ENCODE results near the gene FREM3. TPM values are rescaled to one million over a fixed set of nuclear protein-coding genes. Genes with fewer than 3 reads are reported as not detected.

Gene FREM3
- total and polyA plus RNA-seq, 2 of the 8 experiments (the other 6 are each of a cell fraction or from before 2014, with no cell fraction given) = 0.03 to 0.11 TPM

DNA sequence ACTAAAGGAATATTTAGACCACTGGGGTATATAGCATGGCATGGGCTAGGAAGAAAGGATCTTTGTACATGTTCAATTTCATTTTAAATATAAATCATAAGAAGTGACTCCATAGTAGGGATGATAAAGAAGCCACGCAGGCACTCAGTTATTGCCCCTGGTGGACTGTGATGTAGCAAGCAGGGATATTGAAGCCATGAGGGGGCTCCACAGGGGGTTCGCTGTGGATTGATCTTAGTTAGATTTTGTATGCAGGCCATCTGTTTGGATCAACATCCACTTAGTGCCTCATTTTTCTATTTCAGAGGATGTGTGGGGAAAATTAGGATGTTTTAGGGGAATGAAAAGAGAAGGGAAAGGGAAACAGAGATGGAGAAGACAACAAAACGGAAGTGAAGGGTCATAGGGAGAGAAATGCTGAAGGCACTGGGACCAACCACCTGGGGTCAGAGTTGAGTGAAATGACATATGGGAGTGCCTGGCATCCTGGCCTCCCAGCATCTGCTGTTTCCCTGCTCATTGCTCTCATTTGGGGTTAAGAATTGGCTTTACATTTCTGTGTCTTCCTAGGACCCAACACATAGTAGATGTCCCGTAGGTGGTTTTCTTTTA lies 11.2 kb upstream of the FREM3 start:
- Histone ChIP-seq H3K14ac (ENCODE audit: insufficient read length) (no peak overlapping the region), H2BK12ac (ENCODE audit: low read depth, low read length) (no peak overlapping the region), H3K79me2 (ENCODE audit: control insufficient read depth in 1 of 2, insufficient read depth in 2 of 2, low read length in 2 of 2) (no peaks in the 10 kb centered on the region), H3K4me3 (ENCODE audit: extremely low read depth in 1 of 4, insufficient read depth in 2 of 4, low read depth in 3 of 4, low read length in 4 of 4) (no peak overlapping the region), H4K5ac (ENCODE audit: insufficient read length, low read depth, low read length) (no peak overlapping the region), H3K36me3 (ENCODE audit: control insufficient read depth in 2 of 4, insufficient read depth in 4 of 4, low read length in 3 of 4) (no peaks in the 10 kb centered on the region), H2BK120ac (replicated peaks; ENCODE audit: low read depth, low read length) (no peak overlapping the region), H2AFZ (ENCODE audit: low read length) (no peak overlapping the region), H3K23ac (ENCODE audit: insufficient read length) (no peak overlapping the region), H4K8ac (ENCODE audit: extremely low read depth, insufficient read depth, low read length) (no peak overlapping the region), H3K79me1 (ENCODE audit: low read depth, low read length) (no peaks in the 10 kb centered on the region), H2BK5ac (ENCODE audit: low read depth, low read length) (no peak overlapping the region), H3K9me3 (ENCODE audit: insufficient read depth in 2 of 2, low read depth in 1 of 2, low read length in 1 of 2) (no peaks in the 10 kb centered on the region), H3K18ac (ENCODE audit: extremely low read depth, low read length) (no peak overlapping the region), H3K56ac (replicated peaks; ENCODE audit: insufficient read length, low read depth, low read length) (no peak overlapping the region), H3K4ac (replicated peaks; ENCODE audit: insufficient read length, low read depth, low read length) (no peak overlapping the region), H4K20me1 (replicated peaks in 1 of 2; ENCODE audit: control insufficient read depth in 1 of 2, insufficient read depth in 2 of 2, low read length in 2 of 2) (no peaks in the 10 kb centered on the region), H3K27ac (ENCODE audit: low read depth, low read length) (no peak overlapping the region), H4K91ac (replicated peaks; ENCODE audit: insufficient read length, low read length) (no peak overlapping the region), H3K4me2 (ENCODE audit: insufficient read depth in 1 of 2, low read depth in 2 of 2, low read length in 2 of 2) (no peak overlapping the region), H2BK15ac (ENCODE audit: low read length) (no peak overlapping the region), H2AK5ac (ENCODE audit: low read depth, low read length) (no peak overlapping the region), H3K4me1 (replicated peaks in 1 of 4; ENCODE audit: control insufficient read depth in 3 of 4, insufficient read depth in 4 of 4, low read length in 3 of 4) (peaks cover 4 to 11% (median 9%) of the 10 kb centered on the region in 4 experiments; a peak in 6 of 7 replicates), H3K23me2 (ENCODE audit: low read depth, low read length) (0 out of 2 replicates have a peak, but pooled peaks cover 2% of the 10 kb centered on the region), H2BK20ac (ENCODE audit: low read length) (no peak overlapping the region), H3K9ac (replicated peaks in 1 of 4; ENCODE audit: extremely low read depth in 1 of 4, low read depth in 3 of 4, low read length in 3 of 4) (no peak overlapping the region), H3K27me3 (replicated peaks in 1 of 4; ENCODE audit: control insufficient read depth in 3 of 4, extremely low read depth in 1 of 4, insufficient read depth in 3 of 4, low read length in 3 of 4) (no peaks in the 10 kb centered on the region)
- POLR2A ChIA-PET (ENCODE audit: partially characterized antibody) = no interaction called here
- CTCF ChIA-PET (ENCODE audit: partially characterized antibody) = interaction anchor here (0.8 to 1.5 kb wide), 2 partner anchors 12 to 13 kb away, joined by 3 to 4 read pairs; no protein-coding TSS in a partner anchor
- WGBS, 2 experiments (ENCODE audit: extremely low coverage in 1 of 2, insufficient coverage in 1 of 2, insufficient read length in 1 of 2, insufficient replicate concordance in 2 of 2, low coverage in 1 of 2, low lambda C conversion rate in 2 of 2, missing lambda C conversion rate in 1 of 2) = 65% methylated on average over 4 of the region's 4 CpGs; no CpG with 5 or more reads in 1 of the 2 experiments
- DNase-seq (ENCODE audit: low read depth in 1 of 2, low spot score in 2 of 2) = no peak
- peak; percentile 86 for FAIRE-seq
- TF ChIP-seq, protein P1, sequence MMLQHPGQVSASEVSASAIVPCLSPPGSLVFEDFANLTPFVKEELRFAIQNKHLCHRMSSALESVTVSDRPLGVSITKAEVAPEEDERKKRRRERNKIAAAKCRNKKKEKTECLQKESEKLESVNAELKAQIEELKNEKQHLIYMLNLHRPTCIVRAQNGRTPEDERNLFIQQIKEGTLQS (IDR thresholded peaks at IDR 0.05; ENCODE audit: insufficient read depth, low read depth, low read length) = no peak
- TF ChIP-seq RXRA (IDR thresholded peaks at IDR 0.05; ENCODE audit: insufficient read depth, low read depth, low read length) (no peak), RAD21 (IDR thresholded peaks at IDR 0.05 in 1 of 2, conservative IDR thresholded peaks at IDR 0.05 in 1 of 2; ENCODE audit: low read depth in 2 of 2, low read length in 2 of 2) (peak; percentile 45 to 65; a peak in 3 of 4 replicates), POLR2AphosphoS5 (IDR thresholded peaks at IDR 0.05; ENCODE audit: low read depth, low read length) (no peak), MAFK (IDR thresholded peaks at IDR 0.05; ENCODE audit: low read depth, low read length) (no peak), EZH2 (IDR thresholded peaks at IDR 0.05; ENCODE audit: low read depth, low read length, severe bottlenecking) (no peak), TBP (IDR thresholded peaks at IDR 0.05; ENCODE audit: low read depth, low read length) (no peak), JUND (IDR thresholded peaks at IDR 0.05; ENCODE audit: low read length) (no peak)
- TF ChIP-seq, protein P2, sequence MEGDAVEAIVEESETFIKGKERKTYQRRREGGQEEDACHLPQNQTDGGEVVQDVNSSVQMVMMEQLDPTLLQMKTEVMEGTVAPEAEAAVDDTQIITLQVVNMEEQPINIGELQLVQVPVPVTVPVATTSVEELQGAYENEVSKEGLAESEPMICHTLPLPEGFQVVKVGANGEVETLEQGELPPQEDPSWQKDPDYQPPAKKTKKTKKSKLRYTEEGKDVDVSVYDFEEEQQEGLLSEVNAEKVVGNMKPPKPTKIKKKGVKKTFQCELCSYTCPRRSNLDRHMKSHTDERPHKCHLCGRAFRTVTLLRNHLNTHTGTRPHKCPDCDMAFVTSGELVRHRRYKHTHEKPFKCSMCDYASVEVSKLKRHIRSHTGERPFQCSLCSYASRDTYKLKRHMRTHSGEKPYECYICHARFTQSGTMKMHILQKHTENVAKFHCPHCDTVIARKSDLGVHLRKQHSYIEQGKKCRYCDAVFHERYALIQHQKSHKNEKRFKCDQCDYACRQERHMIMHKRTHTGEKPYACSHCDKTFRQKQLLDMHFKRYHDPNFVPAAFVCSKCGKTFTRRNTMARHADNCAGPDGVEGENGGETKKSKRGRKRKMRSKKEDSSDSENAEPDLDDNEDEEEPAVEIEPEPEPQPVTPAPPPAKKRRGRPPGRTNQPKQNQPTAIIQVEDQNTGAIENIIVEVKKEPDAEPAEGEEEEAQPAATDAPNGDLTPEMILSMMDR (IDR thresholded peaks at IDR 0.05; ENCODE audit: control extremely low read depth in 1 of 3, insufficient read depth in 1 of 3, low read depth in 1 of 3, low read length in 3 of 3) = peak; percentile 49 to 65 (median 58)
